GM21515 (cell line): ENCODE results near the gene ABCB11.

Experiments used
- ATAC-seq: cut with Tn5 transposase; IDR thresholded peaks from one replicate; pipeline ENCODE4 v1.9.1; 2021; ENCODE audit not compliant: unreplicated experiment

The ABCB11 gene

GRCh38 chr2:169010633-169011460, 20.3 kb downstream of the ABCB11 start:
- ATAC-seq, result no peak

DNA sequence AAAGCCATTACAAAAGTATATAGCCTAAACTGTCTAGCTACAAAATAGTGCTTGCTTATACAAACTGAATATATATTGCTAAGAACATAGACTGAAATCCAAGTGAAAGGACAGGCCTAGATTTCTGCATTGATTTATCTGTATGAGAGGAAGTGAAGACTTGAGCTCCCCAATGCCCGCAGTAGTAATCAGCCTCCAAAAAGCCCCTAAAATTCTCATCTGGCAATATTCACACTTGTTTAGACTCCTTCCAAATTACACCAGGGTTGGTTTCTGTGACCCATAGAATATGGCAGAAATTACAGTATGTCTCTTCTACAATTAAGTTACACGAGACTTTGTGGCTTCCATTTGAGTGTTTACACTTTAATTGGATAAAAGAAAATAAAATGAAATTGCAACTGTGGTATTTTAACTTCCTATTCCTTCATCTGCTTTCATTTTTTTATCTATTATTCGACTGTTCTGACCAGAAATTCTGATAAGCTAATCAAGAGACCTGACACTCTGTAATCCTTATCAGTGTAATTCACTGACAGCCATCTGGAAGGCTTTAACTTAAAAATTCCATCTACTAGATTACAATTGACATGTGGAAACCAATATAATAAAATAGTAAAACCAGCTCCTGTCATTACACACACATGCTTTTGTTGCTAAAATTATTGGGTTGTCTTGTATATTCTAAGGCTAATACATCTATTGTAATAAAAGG, 21.1 kb downstream of the ABCB11 start:
- ATAC-seq, result no peak

DNA sequence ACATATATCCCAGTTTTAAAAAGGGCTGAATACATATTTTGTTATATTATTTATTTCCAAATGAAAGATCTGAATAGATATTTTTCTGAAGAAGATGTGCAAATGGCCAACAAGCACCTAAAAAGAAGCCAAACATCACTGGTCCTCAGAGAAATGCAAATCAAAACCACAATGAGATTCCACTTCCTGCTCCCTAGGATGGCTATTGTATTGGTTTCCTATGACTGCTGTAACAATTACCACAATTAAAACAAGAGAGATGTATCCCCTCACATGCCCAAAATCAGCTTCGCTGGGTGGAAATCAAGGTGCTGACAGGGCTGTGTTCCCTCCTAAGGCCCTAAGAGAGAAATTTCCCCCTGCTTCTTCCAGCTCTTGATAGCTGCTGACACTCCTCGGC, 23.2 kb downstream of the ABCB11 start:
- no peak for ATAC-seq

GRCh38 chr2:169007356-169007755, 23.8 kb downstream of the ABCB11 start:
- no peak for ATAC-seq

GRCh38 chr2:169006665-169007064, 24.5 kb downstream of the ABCB11 start:
- no peak for ATAC-seq

GRCh38 chr2:169005994-169006393, 25.1 kb downstream of the ABCB11 start:
- ATAC-seq, result no peak

DNA sequence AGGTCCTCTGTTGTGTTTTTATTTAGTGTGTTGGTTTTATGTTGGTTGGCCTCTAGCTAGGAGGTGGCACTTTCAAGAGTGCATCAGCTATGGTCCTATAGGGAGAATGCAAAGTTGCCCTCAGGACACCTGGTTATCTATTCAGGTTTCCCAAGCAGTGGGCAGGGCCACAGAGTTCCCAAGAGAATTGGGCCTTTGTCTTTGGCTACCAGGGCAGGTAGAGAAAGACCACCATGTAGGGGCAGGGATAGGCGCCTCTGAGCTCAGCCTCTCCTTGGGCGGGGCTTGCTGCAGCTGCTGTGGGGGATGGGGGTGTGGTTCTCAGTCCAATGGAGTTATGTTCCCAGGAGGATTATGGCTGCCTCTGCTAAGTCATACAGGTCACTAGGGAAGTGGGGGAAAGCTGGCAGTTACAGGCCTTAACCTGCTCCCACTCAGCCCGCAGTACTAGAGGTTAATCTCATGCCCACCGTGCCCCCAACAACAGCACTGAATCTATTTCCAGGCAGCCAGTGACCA, 26.0 kb downstream of the ABCB11 start:
- no peak for ATAC-seq

- no peak for ATAC-seq
These were observed 28.9 kb downstream of the ABCB11 start for GRCh38 chr2:169002161-169002738.

GRCh38 chr2:169001116-169001815, 29.9 kb downstream of the ABCB11 start:
- no peak for ATAC-seq

DNA sequence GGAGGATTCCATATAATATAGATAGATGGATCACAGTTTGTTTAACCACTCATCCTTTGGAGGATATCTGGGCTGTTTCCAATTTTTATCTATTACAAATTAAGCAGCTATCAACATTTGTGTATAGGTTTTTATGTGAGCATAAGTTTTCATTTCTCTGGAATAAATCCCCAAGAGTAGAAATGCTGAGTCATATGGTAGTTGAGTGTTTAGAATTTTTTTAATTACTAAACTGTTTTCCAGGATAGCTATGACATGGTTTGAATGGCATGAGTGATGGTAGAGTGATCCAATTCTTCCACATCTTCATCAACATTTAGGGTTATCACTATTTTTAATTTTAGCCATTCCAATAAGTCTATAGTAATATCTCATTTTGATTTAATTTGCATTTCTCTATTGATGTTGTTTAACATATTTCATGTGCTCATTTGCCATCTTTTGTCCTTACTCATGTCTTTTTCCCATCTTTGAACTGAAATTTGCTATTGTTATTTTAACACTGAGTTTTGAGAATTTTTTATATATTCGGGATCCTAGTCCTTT, 31.4 kb downstream of the ABCB11 start:
- ATAC-seq, result no peak

GRCh38 chr2:168998609-168999211, 32.4 kb downstream of the ABCB11 start:
- no peak for ATAC-seq

GRCh38 chr2:168997794-168998193, 33.3 kb downstream of the ABCB11 start:
- ATAC-seq, result no peak

DNA sequence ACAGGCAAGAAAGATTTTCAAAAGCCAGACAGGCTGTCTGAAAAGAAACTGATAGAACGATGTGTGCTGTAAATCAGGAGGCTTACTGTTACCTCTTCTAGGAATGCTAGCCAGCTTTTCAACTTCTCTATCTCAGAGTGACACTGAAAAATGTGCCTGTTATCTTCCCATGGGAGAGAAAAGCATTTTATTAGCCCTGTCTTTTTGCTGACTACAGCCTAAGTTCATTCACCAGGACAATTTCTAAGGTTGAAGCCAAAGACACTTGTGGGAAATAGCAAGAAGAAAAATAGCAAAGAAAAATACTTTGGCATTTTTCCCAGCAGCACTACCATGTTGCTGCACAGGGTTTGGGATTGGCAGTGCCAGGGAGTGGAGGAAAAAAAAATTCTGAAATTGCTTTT, 34.0 kb downstream of the ABCB11 start:
- ATAC-seq, result no peak

- ATAC-seq, result no peak
These were observed 35.4 kb downstream of the ABCB11 start for GRCh38 chr2:168995744-168996143.

DNA sequence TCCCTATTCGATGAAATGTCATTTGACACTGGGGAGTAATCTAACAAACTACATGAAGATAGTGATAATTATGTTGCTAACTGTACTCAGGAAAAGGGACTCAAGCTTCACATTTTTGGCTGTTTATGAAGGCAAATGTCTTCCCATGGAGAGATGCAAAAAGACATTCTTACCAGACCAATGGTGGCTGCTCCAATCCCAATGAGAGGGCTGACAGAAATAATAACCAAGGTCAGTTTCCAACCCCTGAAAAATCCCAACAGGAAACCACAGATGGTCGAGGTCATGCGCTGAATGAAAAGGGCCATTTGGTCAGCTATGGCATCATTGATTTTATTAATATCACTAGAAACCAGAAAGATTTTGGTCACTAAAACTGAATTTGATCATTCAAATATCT, 37.6 kb downstream of the ABCB11 start:
- no peak for ATAC-seq

DNA sequence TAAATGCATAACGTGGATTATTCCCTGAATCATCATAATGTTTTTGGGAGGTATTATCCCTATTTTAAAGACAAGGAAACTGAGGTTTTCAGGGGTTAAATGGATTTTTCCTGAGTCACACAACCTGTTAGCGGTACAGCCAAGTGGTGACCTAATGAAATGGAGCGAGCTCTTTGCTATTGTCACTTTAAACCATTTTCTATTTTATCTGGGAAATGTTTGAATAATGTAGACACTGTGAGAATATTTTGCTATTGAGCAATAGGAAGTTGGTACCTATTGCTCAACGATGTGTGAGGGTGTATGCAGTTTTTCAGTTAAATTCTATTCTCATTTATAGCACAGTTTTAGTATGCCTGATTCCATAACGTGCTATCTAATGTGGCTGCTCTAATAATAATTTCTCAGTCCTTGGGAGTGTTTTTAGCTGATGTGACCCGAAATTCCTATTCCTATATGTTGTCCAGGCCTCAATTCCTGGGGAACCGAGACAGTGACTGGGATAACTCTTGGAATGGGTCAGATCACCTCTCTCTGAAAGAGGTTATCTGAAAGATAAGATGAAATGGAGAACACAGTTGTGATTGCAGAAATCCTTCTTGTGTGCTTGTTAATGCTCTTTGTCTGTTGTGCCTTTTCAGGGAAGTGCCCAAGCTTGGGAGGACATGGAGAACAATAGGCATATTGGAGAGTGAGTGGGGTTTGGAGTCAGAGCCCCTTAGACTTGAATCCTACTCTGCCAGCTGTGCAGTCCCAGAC, 38.4 kb downstream of the ABCB11 start:
- ATAC-seq, result no peak

DNA sequence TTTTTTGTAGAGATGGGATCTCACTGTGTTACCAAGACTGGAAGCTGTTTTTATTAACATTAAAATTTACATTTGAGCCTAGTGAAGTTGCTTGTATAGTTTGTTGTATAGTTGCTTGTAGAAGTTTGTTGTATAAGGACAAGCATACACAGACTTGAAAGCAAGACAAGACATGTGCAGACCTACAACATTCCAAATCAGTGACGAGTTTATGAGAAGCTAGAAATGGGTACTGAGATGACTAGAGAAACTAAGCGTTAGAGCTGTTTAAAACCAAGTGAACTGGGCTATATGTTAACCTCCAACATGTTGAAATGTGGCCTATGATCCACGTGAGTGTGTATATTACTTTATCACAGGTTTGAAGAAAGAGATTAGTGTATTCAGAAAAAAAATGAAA, 39.1 kb downstream of the ABCB11 start:
- no peak for ATAC-seq

GRCh38 chr2:168988755-168989154, 42.4 kb downstream of the ABCB11 start:
- ATAC-seq, result no peak

GRCh38 chr2:168986398-168986943, 44.7 kb downstream of the ABCB11 start:
- ATAC-seq, result no peak

GRCh38 chr2:168981651-168982050, 49.5 kb downstream of the ABCB11 start:
- no peak for ATAC-seq
